Stimulated activated CD8-positive, alpha-beta memory T cell treated with anti-CD3 and anti-CD28 coated beads, Interleukin-4, amount 100 ng/mL, for 48 hours (primary cell): ENCODE data around the gene GAGE12F.
A peak's percentile ranks its signal among the peaks of the same experiment; 100 is the strongest.
"Not testable (repeated sequence)": the region's sequence is repeated elsewhere in the genome, so short reads cannot be mapped to it uniquely, and the experiment has no call there.

ENCODE experiments used
- DNase-seq: peaks from one replicate; pipeline ENCODE4 v3.0.0-alpha.2; 2020

The GAGE12F gene, protein sequence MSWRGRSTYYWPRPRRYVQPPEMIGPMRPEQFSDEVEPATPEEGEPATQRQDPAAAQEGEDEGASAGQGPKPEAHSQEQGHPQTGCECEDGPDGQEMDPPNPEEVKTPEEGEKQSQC

DNA sequence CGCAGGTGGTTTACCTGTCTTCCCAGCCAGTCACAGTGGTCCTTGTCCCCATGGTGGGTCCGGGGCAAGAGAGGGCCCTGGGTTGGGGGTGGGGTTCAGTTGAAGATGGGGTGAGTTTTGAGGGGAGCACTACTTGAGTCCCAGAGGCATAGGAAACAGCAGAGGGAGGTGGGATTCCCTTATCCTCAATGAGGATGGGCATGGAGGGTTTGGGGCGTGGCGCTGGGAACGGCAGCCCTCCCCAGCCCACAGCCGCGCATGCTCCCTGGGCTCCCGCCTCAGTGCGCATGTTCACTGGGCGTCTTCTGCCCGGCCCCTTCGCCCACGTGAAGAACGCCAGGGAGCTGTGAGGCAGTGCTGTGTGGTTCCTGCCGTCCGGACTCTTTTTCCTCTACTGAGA lies at the start of gene GAGE12F:
Gene GAGE12F, plus strand, starts transcription at position 301 of the 400 bp plus-strand sequence. CDS start 1,155 bp downstream, outside the sequence.
- not testable (repeated sequence) for DNase-seq

DNA sequence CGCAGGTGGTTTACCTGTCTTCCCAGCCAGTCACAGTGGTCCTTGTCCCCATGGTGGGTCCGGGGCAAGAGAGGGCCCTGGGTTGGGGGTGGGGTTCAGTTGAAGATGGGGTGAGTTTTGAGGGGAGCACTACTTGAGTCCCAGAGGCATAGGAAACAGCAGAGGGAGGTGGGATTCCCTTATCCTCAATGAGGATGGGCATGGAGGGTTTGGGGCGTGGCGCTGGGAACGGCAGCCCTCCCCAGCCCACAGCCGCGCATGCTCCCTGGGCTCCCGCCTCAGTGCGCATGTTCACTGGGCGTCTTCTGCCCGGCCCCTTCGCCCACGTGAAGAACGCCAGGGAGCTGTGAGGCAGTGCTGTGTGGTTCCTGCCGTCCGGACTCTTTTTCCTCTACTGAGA lies 28.8 kb upstream of the GAGE12F start, which contains the start of gene GAGE12C:
Gene GAGE12C, plus strand, starts transcription at position 301 of the 400 bp plus-strand sequence. CDS start 1,155 bp downstream, outside the sequence.
- DNase-seq, result not testable (repeated sequence)

DNA sequence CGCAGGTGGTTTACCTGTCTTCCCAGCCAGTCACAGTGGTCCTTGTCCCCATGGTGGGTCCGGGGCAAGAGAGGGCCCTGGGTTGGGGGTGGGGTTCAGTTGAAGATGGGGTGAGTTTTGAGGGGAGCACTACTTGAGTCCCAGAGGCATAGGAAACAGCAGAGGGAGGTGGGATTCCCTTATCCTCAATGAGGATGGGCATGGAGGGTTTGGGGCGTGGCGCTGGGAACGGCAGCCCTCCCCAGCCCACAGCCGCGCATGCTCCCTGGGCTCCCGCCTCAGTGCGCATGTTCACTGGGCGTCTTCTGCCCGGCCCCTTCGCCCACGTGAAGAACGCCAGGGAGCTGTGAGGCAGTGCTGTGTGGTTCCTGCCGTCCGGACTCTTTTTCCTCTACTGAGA lies 19.2 kb upstream of the GAGE12F start, which contains the start of gene GAGE12D:
Gene GAGE12D, plus strand, starts transcription at position 301 of the 400 bp plus-strand sequence. CDS start 1,155 bp downstream, outside the sequence.
- not testable (repeated sequence) for DNase-seq

DNA sequence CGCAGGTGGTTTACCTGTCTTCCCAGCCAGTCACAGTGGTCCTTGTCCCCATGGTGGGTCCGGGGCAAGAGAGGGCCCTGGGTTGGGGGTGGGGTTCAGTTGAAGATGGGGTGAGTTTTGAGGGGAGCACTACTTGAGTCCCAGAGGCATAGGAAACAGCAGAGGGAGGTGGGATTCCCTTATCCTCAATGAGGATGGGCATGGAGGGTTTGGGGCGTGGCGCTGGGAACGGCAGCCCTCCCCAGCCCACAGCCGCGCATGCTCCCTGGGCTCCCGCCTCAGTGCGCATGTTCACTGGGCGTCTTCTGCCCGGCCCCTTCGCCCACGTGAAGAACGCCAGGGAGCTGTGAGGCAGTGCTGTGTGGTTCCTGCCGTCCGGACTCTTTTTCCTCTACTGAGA lies 9.7 kb upstream of the GAGE12F start, which contains the start of gene GAGE12E:
Gene GAGE12E, plus strand, starts transcription at position 301 of the 400 bp plus-strand sequence. CDS start 1,155 bp downstream, outside the sequence.
- not testable (repeated sequence) for DNase-seq

DNA sequence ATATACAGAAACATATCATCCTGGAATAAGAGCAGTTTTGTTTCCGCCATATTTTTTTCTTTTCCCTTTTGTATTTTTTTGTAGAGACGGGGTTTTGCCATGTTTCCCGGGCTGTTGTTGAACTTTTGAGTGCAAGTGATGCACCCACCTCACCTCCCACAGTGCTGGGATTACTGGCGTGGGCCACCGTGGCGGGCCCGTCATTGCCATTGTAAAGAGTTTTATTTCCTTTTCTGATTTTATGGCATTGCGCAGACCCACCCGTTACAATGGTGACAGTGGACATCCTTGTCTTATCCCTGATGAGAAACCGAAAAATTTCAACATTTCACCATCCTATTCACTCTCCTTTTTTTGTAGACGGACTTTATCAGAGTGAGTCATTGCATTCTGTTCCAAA lies 8.1 kb downstream of the GAGE12F start:
- DNase-seq, result not testable (repeated sequence)

DNA sequence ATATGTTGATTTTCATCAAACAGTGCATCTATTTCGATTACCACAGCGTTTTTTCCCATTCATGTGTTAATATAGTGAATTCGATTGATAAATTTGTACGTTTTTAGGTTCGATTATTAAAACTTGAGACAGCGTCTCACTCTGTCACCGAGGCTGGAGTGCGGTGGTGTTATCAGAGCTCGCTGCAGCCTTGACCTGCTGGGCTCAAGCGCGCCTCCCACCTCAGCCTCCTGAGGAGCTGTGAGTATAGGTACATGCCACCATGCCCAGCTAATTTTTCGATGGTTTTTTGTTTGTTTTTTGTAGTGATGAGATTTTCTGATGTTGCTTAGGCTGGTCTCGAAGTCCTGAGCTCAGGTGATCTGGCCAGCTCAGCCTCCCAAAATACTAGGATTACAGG lies 8.5 kb downstream of the GAGE12F start:
- DNase-seq, result not testable (repeated sequence)

DNA sequence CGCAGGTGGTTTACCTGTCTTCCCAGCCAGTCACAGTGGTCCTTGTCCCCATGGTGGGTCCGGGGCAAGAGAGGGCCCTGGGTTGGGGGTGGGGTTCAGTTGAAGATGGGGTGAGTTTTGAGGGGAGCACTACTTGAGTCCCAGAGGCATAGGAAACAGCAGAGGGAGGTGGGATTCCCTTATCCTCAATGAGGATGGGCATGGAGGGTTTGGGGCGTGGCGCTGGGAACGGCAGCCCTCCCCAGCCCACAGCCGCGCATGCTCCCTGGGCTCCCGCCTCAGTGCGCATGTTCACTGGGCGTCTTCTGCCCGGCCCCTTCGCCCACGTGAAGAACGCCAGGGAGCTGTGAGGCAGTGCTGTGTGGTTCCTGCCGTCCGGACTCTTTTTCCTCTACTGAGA lies 9.5 kb downstream of the GAGE12F start, which contains the start of gene GAGE12G:
Gene GAGE12G, plus strand, starts transcription at position 301 of the 400 bp plus-strand sequence. CDS start 1,155 bp downstream, outside the sequence.
- not testable (repeated sequence) for DNase-seq

DNA sequence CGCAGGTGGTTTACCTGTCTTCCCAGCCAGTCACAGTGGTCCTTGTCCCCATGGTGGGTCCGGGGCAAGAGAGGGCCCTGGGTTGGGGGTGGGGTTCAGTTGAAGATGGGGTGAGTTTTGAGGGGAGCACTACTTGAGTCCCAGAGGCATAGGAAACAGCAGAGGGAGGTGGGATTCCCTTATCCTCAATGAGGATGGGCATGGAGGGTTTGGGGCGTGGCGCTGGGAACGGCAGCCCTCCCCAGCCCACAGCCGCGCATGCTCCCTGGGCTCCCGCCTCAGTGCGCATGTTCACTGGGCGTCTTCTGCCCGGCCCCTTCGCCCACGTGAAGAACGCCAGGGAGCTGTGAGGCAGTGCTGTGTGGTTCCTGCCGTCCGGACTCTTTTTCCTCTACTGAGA lies 19.0 kb downstream of the GAGE12F start, which contains the start of gene GAGE12H:
Gene GAGE12H, plus strand, starts transcription at position 301 of the 400 bp plus-strand sequence. CDS start 1,155 bp downstream, outside the sequence.
- DNase-seq, result not testable (repeated sequence)

DNA sequence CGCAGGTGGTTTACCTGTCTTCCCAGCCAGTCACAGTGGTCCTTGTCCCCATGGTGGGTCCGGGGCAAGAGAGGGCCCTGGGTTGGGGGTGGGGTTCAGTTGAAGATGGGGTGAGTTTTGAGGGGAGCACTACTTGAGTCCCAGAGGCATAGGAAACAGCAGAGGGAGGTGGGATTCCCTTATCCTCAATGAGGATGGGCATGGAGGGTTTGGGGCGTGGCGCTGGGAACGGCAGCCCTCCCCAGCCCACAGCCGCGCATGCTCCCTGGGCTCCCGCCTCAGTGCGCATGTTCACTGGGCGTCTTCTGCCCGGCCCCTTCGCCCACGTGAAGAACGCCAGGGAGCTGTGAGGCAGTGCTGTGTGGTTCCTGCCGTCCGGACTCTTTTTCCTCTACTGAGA lies 28.6 kb downstream of the GAGE12F start, which contains the start of gene GAGE2A:
Gene GAGE2A, plus strand, starts transcription at position 301 of the 400 bp plus-strand sequence. CDS start 1,155 bp downstream, outside the sequence.
- not testable (repeated sequence) for DNase-seq

DNA sequence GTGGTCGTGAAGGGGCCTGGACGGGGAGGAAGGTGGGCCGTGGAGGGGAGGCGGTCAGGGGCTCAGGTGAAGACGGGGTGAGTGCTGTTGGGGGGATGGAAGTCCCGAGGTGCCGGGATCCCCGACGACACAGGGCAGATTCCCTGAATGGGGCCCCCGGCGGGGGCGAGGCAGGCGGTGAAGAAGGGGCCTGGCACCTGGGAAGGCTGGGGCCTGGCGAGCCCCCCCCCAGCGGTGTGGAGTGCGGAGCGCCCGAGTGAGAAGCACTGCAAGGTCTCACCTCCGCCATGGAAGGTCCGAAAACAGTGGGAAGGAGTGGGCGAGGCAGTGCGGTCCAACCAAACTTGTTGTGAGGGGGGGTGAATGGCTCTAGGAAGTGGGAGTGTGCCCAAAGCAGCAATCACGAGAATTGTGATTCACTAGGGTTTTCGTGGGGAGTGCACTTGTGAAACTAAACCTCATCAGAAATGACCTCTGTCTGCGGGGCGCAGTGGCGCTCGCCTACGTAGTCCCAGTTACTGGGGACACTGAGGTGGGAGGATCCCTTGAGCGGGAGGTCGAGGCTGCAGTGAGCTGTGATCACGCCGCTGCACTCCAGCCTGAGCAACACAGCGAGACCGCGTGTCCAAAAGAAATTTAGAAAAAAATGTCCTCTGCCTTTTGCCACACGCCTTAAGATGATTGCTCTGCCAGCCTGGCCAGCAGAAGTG lies 29.3 kb downstream of the GAGE12F start:
- peak; percentile 22 for DNase-seq

DNA sequence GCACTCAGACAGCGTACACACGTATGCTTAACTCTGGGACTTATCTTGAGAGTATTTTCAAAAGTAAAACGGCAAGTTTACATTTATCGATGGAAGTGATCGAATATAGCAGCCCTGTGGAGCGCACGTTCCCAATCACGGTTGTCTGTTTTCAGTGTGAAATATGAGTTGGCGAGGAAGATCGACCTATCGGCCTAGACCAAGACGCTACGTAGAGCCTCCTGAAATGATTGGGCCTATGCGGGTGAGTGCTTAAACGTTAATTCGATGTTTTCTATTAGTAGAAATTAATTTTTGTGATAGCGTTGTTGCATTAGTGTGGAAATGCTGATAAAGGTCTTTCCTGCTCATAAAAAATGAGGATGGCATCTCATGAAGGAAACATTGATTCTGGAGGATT lies 29.8 kb downstream of the GAGE12F start:
- not testable (repeated sequence) for DNase-seq

DNA sequence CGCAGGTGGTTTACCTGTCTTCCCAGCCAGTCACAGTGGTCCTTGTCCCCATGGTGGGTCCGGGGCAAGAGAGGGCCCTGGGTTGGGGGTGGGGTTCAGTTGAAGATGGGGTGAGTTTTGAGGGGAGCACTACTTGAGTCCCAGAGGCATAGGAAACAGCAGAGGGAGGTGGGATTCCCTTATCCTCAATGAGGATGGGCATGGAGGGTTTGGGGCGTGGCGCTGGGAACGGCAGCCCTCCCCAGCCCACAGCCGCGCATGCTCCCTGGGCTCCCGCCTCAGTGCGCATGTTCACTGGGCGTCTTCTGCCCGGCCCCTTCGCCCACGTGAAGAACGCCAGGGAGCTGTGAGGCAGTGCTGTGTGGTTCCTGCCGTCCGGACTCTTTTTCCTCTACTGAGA lies 38.1 kb downstream of the GAGE12F start, which contains the start of gene GAGE1:
Gene GAGE1, plus strand, starts transcription at position 301 of the 400 bp plus-strand sequence. CDS start 1,155 bp downstream, outside the sequence.
- not testable (repeated sequence) for DNase-seq

DNA sequence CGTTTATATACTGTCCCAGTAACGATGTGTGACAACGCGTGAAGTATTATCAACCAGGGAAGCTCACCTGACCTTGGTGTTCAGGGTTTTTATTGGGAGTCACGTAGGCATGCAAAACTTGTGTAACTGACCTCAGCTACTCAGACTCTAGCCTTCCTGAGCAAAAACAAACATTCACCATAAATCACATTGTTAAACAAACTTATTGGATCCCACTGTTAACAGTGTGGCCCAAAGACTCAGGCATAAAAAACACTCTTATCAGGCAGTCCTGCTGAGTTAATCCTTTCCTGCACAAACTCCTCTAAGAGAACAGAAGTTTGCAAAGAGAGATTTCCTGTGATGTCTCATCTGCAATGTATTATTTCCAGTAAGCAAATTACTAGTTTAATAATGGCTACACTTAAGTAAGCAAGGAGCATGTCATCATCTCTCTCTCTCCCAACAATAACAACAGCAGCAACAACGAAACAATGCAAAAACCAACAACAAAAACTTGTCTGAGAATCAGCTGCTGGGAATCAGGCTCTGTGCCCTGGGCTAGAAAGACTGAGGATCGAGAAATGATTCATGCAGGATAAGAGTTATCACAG lies 50.2 kb downstream of the GAGE12F start:
- DNase-seq, result no peak
